ENCODE results near the gene KLHL33. TPM values are rescaled to one million over a fixed set of nuclear protein-coding genes. Genes with fewer than 3 reads are reported as not detected.

KLHL33 gene
- total and polyA plus RNA-seq, 8 donors = 0.20 to 0.39 (median 0.29) TPM

GRCh38 chr14:20427231-20428009, 8.5 kb downstream of the KLHL33 start:
- peaks cover 7 to 20% of the 10 kb centered on the region in 2 donors for H3K4me1 ChIP-seq
- intact Hi-C loops (cut with DNase I) = no loop called here
- no peaks in the 10 kb centered on the region for H3K9me3 ChIP-seq
- TF ChIP-seq, protein P1, sequence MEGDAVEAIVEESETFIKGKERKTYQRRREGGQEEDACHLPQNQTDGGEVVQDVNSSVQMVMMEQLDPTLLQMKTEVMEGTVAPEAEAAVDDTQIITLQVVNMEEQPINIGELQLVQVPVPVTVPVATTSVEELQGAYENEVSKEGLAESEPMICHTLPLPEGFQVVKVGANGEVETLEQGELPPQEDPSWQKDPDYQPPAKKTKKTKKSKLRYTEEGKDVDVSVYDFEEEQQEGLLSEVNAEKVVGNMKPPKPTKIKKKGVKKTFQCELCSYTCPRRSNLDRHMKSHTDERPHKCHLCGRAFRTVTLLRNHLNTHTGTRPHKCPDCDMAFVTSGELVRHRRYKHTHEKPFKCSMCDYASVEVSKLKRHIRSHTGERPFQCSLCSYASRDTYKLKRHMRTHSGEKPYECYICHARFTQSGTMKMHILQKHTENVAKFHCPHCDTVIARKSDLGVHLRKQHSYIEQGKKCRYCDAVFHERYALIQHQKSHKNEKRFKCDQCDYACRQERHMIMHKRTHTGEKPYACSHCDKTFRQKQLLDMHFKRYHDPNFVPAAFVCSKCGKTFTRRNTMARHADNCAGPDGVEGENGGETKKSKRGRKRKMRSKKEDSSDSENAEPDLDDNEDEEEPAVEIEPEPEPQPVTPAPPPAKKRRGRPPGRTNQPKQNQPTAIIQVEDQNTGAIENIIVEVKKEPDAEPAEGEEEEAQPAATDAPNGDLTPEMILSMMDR (IDR thresholded peaks at IDR 0.05) = no peak
- H3K27ac ChIP-seq = peak overlapping the region; percentile 48 to 87
- DNase-seq (no peak), ATAC-seq (peak; percentile 73)
- H3K4me3 ChIP-seq = peak overlapping the region in 1 of 2 donors; percentile 18
- no peaks in the 10 kb centered on the region for H3K27me3 ChIP-seq
- H3K36me3 ChIP-seq = no peaks in the 10 kb centered on the region

DNA sequence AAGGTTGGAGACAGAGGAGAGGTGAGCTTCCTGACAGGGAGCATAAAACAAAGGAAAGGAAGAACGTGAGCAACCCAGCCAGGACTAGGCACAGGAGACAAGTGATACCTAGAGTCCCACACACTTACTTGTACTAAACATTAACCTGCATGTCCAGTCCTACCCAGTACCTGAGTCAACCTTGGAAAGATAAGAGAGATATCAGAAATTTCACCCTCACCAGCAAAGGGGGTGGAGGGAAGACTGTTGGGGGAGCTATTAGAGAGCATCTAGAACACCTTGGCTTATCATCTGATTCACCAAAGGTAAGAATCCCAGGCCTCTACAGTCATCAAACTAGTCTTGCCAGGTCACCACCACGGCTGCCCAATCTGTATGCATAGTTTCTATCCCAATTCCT, 11.1 kb downstream of the KLHL33 start:
- DNase-seq (no peak), ATAC-seq (no peak)
- Histone ChIP-seq H3K4me1 (peaks cover 0 to 20% of the 10 kb centered on the region in 2 donors), H3K27ac (no peak overlapping the region), H3K27me3 (no peaks in the 10 kb centered on the region), H3K4me3 (no peak overlapping the region), H3K36me3 (no peaks in the 10 kb centered on the region), H3K9me3 (no peaks in the 10 kb centered on the region)
- intact Hi-C loops (cut with DNase I) = no loop called here
- TF ChIP-seq, protein P1 (IDR thresholded peaks at IDR 0.05) = no peak

GRCh38 chr14:20422886-20423285, 13.1 kb downstream of the KLHL33 start:
- H3K36me3 ChIP-seq = no peaks in the 10 kb centered on the region
- intact Hi-C loops (cut with DNase I) = no loop called here
- no peak for ATAC-seq
- no peak for DNase-seq
- no peak overlapping the region for H3K4me3 ChIP-seq
- H3K4me1 ChIP-seq = peaks cover 0 to 8% of the 10 kb centered on the region in 2 donors
- no peak overlapping the region for H3K27ac ChIP-seq
- no peaks in the 10 kb centered on the region for H3K27me3 ChIP-seq
- TF ChIP-seq, protein P1 (IDR thresholded peaks at IDR 0.05) = no peak
- H3K9me3 ChIP-seq = no peaks in the 10 kb centered on the region

DNA sequence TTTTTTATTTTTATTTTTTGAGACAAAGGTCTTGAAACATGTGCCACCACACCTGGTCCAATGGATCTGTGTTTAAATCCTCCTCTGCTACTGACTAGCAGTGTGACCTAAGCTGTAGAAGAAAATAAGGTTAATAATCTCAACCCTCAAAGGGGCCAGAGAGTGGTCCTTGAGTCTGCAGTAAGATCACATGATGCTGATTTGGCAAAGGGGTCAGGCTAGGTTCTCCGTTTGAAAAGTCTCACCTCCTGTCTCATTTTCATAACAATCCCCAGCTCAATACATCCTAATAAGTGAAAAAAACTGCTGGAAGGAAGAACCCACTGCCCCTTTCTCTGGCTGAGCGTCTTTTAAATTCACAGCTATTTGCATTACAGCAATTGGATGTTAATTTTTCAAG, 14.7 kb downstream of the KLHL33 start:
- intact Hi-C loops (cut with DNase I) = no loop called here
- no peak overlapping the region for H3K4me3 ChIP-seq
- TF ChIP-seq, protein P1 (IDR thresholded peaks at IDR 0.05) = no peak
- H3K9me3 ChIP-seq = no peaks in the 10 kb centered on the region
- H3K4me1 ChIP-seq = no peaks in the 10 kb centered on the region
- DNase-seq (no peak), ATAC-seq (no peak)
- no peaks in the 10 kb centered on the region for H3K36me3 ChIP-seq
- no peaks in the 10 kb centered on the region for H3K27me3 ChIP-seq
- no peak overlapping the region for H3K27ac ChIP-seq

- no peaks in the 10 kb centered on the region for H3K36me3 ChIP-seq
- ATAC-seq (no peak), DNase-seq (no peak)
- no peaks in the 10 kb centered on the region for H3K9me3 ChIP-seq
- intact Hi-C loops (cut with DNase I) = loop anchor here in 1 of 2 donors (10.0 kb wide), 1 partner anchor 185 kb away; no protein-coding TSS in a partner anchor
- TF ChIP-seq, protein P1 (IDR thresholded peaks at IDR 0.05) = no peak
- H3K4me1 ChIP-seq = peaks cover 0 to 9% of the 10 kb centered on the region in 2 donors
- H3K27me3 ChIP-seq = no peaks in the 10 kb centered on the region
- H3K27ac ChIP-seq = no peak overlapping the region
- H3K4me3 ChIP-seq = no peak overlapping the region
Observed at GRCh38 chr14:20419419-20419818, 16.5 kb downstream of the KLHL33 start.

All from left lung (tissue), 10 donors.